Choroid plexus epithelial cell (primary cell): ENCODE results near the gene ACACB.
"Not testable (repeated sequence)": the region's sequence is repeated elsewhere in the genome, so short reads cannot be mapped to it uniquely, and the experiment has no call there.

ENCODE experiments used
- DNase-seq: peaks from one replicate; pipeline ENCODE4 v3.0.0-alpha.2; 2010; ENCODE audit warnings: low read depth
- H3K4me3 ChIP-seq: 2 replicates; pipeline ENCODE4 v1.5.1; 2011; ENCODE audit warnings: low read depth, mild to moderate bottlenecking, control low read depth, low read length, moderate library complexity
- TF ChIP-seq, protein P1 (sequence below): conservative IDR thresholded peaks from 2 replicates; pipeline ENCODE4 v1.5.1; 2011; ENCODE audit warnings: low read depth, mild to moderate bottlenecking, control low read depth, inconsistent platforms, low read length, moderate library complexity

ACACB gene

GRCh38 chr12:109139360-109139759, 23.0 kb downstream of the ACACB start:
- TF ChIP-seq, protein P1, sequence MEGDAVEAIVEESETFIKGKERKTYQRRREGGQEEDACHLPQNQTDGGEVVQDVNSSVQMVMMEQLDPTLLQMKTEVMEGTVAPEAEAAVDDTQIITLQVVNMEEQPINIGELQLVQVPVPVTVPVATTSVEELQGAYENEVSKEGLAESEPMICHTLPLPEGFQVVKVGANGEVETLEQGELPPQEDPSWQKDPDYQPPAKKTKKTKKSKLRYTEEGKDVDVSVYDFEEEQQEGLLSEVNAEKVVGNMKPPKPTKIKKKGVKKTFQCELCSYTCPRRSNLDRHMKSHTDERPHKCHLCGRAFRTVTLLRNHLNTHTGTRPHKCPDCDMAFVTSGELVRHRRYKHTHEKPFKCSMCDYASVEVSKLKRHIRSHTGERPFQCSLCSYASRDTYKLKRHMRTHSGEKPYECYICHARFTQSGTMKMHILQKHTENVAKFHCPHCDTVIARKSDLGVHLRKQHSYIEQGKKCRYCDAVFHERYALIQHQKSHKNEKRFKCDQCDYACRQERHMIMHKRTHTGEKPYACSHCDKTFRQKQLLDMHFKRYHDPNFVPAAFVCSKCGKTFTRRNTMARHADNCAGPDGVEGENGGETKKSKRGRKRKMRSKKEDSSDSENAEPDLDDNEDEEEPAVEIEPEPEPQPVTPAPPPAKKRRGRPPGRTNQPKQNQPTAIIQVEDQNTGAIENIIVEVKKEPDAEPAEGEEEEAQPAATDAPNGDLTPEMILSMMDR, result no peak
- no peak for DNase-seq
- H3K4me3 ChIP-seq, result no peak overlapping the region

- no peak overlapping the region for H3K4me3 ChIP-seq
- DNase-seq, result no peak
- TF ChIP-seq, protein P1, result no peak
These were observed 23.4 kb downstream of the ACACB start for GRCh38 chr12:109139791-109140190.

DNA sequence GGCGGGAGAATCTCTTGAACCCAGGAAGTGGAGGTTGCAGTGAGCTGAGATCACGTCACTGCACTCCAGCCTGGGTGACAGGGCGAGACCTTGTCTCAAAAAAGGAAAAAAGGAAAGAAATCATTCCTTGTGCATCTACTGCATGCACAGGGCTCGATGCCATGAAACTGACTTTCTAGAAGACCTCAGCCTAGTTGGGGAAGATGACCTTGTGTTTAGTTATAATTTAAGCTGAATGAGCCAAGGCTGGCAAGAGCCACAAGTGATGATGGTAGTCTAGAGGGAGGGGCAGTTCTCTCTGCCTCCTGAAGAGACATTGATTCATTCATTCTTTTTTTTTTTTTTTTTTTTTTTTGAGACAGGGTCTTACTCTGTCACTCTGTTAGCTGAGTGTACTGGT, 24.2 kb downstream of the ACACB start:
- H3K4me3 ChIP-seq, result no peak overlapping the region
- TF ChIP-seq, protein P1, result no peak
- no peak for DNase-seq

GRCh38 chr12:109144224-109144623, 27.8 kb downstream of the ACACB start:
- no peak overlapping the region for H3K4me3 ChIP-seq
- TF ChIP-seq, protein P1, result no peak
- DNase-seq, result no peak

DNA sequence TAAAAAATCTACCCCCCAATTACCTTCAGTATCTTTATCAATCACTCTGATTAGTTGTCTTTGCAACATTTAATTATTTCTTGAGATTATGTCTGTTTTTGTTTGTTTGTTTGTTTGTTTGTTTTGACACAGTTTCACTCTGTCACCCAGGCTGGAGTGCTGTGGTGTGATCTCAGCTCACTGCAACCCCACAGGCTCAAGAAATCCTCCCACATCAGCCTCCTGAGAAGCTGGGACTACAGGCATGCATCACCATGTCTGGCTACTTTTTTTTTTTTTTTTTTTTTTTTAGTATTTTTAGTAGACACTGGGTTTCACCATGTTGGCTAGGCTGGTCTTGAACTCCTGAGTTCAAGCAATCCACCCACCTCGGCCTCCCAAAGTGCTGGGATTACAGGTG, 30.7 kb downstream of the ACACB start:
- not testable (repeated sequence) for H3K4me3 ChIP-seq

DNA sequence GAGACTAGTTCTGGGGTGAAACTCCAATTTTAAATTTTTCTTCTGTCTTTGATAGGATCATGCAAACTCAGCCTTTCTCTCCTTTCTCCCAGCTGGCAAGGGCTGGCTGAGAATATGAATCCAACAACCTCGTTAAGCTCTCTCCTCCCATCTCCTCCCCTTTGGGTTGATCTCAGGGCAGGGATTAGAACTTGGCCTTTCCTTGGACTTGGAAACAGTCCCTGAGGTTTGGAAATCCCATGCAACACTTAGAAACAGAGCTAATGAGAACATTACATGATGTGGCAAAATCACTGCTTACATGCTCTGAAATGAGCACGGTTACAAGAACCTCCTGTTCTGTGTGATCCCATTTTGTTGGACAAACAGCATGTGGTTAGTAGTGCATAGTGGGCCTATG, 31.6 kb downstream of the ACACB start:
- TF ChIP-seq, protein P1, result no peak
- H3K4me3 ChIP-seq, result no peak overlapping the region
- no peak for DNase-seq

More for the DNA sequence above, 30.7 kb downstream of the ACACB start:
- not testable (repeated sequence) for DNase-seq

- no peak for DNase-seq
- TF ChIP-seq, protein P1, result no peak
- no peak overlapping the region for H3K4me3 ChIP-seq
These were observed 33.8 kb downstream of the ACACB start for GRCh38 chr12:109150124-109150640.
